Eye (tissue), 1 donor: ENCODE measurements around the gene PARVB.
A peak's percentile ranks its signal among the peaks of the same experiment; 100 is the strongest.

Experiments
- DNase-seq: peaks from one replicate; pipeline ENCODE4 v3.0.0-alpha.2; 2015

PARVB gene

GRCh38 chr22:44024288-44024921, at the start of gene PARVB:
Gene PARVB, plus strand, starts transcription at chr22:44024302. Its CDS starts 38 bp downstream, at chr22:44024340.
- peak; percentile 64 for DNase-seq

GRCh38 chr22:43975041-43975440, 49.1 kb upstream of the PARVB start:
- no peak for DNase-seq

- no peak for DNase-seq
Measured at GRCh38 chr22:43976861-43977795, 47.0 kb upstream of the PARVB start.

- DNase-seq, result no peak
Measured at GRCh38 chr22:43978558-43978957, 45.5 kb upstream of the PARVB start.

- DNase-seq, result no peak
Measured at GRCh38 chr22:43980579-43980978, 43.5 kb upstream of the PARVB start.

- no peak for DNase-seq
Measured at GRCh38 chr22:43980996-43981395, 43.1 kb upstream of the PARVB start.

- no peak for DNase-seq
Measured at GRCh38 chr22:43983808-43984207, 40.3 kb upstream of the PARVB start.

- DNase-seq, result no peak
Measured at GRCh38 chr22:43985532-43985931, 38.6 kb upstream of the PARVB start.

- DNase-seq, result no peak
Measured at GRCh38 chr22:43988116-43988820, 35.8 kb upstream of the PARVB start.

GRCh38 chr22:43988960-43989359, 35.1 kb upstream of the PARVB start:
- no peak for DNase-seq

GRCh38 chr22:43990044-43990443, 34.1 kb upstream of the PARVB start:
- no peak for DNase-seq

- DNase-seq, result no peak
Measured at GRCh38 chr22:43991316-43992020, 32.6 kb upstream of the PARVB start.

- DNase-seq, result peak; percentile 33
Measured at GRCh38 chr22:43992331-43992821, 31.7 kb upstream of the PARVB start.

GRCh38 chr22:43993072-43993760, 30.9 kb upstream of the PARVB start:
- DNase-seq, result peak; percentile 90

GRCh38 chr22:43994006-43994405, 30.1 kb upstream of the PARVB start:
- no peak for DNase-seq

GRCh38 chr22:43994416-43994815, 29.7 kb upstream of the PARVB start:
- no peak for DNase-seq

- DNase-seq, result no peak
Measured at GRCh38 chr22:43995057-43995685, 28.9 kb upstream of the PARVB start.

GRCh38 chr22:43995798-43996169, 28.3 kb upstream of the PARVB start:
- DNase-seq, result no peak

GRCh38 chr22:43996170-43996980, 27.7 kb upstream of the PARVB start:
- DNase-seq, result peak; percentile 56

- peak; percentile 37 for DNase-seq
Measured at GRCh38 chr22:43996981-43997265, 27.2 kb upstream of the PARVB start.
